ENCODE data around the gene SORCS2.

- no peak for TF ChIP-seq EZH2 (IDR thresholded peaks at IDR 0.05)
- no peak for TF ChIP-seq CTCF (IDR thresholded peaks at IDR 0.05)
Observed at GRCh38 chr4:7704625-7705024, 512.3 kb downstream of the SORCS2 start.

All from neural progenitor cell (in vitro differentiated cells).